ENCODE results near the gene CERT1.
"Not testable (repeated sequence)": the region's sequence is repeated elsewhere in the genome, so short reads cannot be mapped to it uniquely, and the experiment has no call there.

CERT1 gene

DNA sequence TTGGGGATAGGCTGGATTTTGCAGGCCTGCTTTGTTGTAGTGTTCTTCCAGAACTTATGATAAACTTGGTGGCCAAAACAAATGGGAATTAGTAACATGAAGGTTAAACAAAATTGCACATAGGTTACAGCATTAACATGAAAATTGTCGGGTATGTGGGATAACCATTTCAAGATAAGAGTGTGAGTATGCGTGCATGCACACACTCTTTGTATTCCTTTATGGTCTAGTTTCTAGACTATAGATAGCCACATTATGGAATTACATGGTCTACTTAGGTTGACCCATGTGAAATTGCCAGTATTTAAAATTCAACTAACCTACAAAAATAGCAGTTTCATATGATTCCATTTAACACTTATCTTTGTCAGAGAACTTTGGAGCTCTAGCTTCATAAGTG, 173.0 kb downstream of the CERT1 start:
- DNase-seq, result no peak

DNA sequence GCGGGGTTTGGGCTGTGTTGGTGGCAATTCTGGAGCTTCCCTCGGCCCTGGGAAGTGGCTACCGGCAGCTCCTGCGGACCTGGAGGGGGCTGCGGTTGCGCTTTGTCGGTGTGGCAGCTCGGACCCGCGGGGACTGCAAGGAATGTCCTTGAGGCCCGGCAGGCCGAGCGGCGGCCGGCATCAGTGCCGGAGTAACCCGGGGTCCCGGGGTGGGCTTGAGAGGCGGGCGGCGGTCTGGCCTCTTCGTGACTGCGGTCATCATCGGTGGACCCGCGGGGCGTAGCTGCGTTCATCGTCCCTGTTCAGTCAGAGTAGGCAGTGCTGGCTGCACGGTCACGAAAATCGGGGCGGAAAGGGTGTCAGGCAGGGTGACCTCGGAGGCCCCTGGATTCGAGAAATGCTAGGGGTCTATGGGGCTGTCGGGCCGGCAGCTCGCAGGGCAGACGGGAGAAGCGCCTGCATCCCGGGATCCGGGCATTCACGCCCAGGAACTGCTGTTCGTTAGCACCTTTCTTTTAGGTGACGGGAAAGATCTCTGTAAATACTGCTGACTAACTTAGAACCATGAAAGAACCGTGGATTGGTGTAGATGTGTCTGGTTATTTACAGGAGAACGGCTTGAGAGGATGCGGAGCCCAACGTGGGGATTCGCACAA, 173.9 kb downstream of the CERT1 start:
- peak; percentile 75 for DNase-seq

GRCh38 chr5:75336615-75337336, 174.7 kb downstream of the CERT1 start, which contains the start of gene HMGCR:
Gene HMGCR (plus strand): TSS chr5:75337220. CDS start chr5:75342606, 5,386 bp downstream.
- DNase-seq, result peak; percentile 97

DNA sequence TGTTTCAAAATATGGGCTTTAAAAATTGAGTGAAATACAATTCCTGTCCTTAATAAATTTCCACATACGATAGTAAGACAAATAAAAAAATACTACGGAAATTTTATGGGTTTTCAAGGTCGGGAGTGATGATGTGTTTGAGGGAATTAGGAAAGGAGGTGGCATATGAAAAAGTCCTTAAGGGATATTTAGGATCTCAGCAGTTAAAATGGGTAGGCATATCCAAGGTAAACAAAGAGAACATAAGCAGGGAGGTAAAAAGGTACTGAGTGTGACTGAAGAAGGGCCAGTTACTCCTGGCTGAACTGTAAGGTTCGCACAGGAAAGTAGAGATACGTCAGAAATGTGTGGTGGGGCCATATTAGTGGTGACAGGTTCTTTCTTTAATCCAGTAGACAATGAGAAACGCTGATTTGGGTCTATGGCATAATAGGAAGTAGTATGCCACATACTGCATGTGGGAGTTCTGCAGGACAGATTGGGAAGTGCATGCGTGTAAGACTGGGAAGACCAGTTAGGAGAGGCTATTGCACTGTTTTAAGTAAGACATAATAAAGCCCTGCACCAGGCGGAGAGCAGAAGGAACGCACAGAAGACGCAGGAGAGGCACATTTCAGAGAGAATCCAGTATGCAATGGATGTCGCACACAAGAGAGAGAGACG, 175.3 kb downstream of the CERT1 start:
- DNase-seq, result peak; percentile 13

DNA sequence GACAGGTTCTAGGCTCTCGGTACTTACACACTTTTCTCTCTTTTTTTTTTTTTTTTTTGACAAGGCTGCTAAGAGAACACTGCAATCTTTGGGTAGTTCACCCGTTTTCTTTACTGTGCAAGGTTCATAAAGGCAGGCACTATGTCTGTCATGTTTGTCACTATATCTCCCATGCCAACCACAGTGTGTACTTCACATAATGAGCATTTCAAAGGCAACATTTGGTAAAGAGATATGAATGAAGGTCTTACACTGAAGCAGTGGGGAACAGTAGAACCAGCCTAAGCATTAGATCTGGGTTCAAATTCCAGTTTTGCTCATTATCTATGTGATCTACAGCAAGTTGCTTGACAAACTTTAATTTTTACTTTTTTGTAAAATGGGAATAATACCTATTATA, 175.9 kb downstream of the CERT1 start:
- no peak for DNase-seq

DNA sequence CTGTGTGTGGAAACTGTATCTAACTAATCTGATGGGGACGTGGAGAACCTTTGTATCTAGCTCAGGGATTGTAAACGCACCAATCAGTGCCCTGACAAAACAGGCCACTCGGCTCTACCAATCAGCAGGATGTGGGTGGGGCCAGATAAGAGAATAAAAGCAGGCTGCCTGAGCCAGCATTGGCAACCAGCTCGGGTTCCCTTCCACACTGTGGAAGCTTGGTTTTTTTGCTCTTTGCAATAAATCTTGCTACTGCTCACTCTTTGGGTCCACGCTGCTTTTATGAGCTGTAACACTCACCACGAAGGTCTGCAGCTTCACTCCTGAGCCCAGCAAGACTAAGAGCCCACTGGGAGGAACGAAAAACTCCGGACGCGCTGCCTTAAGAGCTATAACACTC, 177.0 kb downstream of the CERT1 start:
- not testable (repeated sequence) for DNase-seq

GRCh38 chr5:75333759-75334158, 177.7 kb downstream of the CERT1 start:
- DNase-seq, result not testable (repeated sequence)

GRCh38 chr5:75331095-75332090, 180.0 kb downstream of the CERT1 start:
- no peak for DNase-seq

- no peak for DNase-seq
These were observed 181.0 kb downstream of the CERT1 start for GRCh38 chr5:75330404-75330803.

All from retina (tissue), 1 donor.